C4-2B (cell line): ENCODE results near the gene PPP1R1C.

Source experiments
- H3K27ac ChIP-seq: fragments of 450-650 bp; 2 replicates; pipeline ENCODE4 v1.5.1; 2017
- ZFX ChIP-seq: fragments of 450-650 bp; IDR thresholded peaks from 2 replicates; pipeline ENCODE4 v1.6.1; 2017
- TF ChIP-seq, protein P1 (sequence below): fragments of 450-650 bp; conservative IDR thresholded peaks from 2 replicates; pipeline ENCODE4 v1.5.1; 2017; ENCODE audit warnings: mild to moderate bottlenecking

PPP1R1C gene

DNA sequence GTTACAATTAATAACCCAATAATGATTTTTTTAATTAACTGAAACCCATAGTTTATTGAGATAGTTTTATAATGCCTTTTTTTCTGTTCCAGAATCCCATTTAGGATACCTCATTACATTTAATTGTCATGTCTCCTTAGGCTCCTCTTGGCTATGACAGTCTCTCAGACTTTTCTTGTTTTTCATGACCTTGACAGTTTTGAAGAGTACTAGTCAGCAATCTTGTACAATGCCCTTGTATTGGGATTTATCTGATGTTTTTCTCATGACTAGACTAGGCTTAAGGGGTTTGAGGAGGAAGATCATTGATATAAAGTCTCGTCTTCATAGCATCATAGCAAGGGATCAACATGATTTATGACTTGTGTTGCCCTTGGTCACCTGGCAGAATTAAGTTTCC lies 72.4 kb downstream of the PPP1R1C start:
- no peak overlapping the region for H3K27ac ChIP-seq
- TF ChIP-seq, protein P1, sequence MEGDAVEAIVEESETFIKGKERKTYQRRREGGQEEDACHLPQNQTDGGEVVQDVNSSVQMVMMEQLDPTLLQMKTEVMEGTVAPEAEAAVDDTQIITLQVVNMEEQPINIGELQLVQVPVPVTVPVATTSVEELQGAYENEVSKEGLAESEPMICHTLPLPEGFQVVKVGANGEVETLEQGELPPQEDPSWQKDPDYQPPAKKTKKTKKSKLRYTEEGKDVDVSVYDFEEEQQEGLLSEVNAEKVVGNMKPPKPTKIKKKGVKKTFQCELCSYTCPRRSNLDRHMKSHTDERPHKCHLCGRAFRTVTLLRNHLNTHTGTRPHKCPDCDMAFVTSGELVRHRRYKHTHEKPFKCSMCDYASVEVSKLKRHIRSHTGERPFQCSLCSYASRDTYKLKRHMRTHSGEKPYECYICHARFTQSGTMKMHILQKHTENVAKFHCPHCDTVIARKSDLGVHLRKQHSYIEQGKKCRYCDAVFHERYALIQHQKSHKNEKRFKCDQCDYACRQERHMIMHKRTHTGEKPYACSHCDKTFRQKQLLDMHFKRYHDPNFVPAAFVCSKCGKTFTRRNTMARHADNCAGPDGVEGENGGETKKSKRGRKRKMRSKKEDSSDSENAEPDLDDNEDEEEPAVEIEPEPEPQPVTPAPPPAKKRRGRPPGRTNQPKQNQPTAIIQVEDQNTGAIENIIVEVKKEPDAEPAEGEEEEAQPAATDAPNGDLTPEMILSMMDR, result no peak
- TF ChIP-seq ZFX, result no peak

DNA sequence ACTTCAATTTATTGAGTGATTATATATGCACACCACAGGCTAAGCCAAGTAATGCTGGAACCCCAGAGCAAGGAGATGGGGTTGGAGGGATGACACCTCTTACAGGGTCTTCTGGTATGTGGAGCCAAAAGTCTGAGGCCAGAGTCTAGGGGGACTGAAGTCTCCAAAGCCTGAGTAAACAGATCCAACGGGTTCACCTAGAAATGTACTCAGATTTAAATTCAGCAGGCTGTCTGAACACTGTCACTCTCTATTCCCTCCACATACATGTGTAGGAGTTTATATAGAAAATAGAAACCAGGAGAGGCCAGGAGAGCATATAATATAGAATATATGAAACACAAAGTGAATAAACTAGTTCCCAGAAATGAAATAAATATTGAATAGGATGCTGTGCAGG lies 76.1 kb downstream of the PPP1R1C start:
- no peak overlapping the region for H3K27ac ChIP-seq
- TF ChIP-seq, protein P1, result no peak
- TF ChIP-seq ZFX, result no peak

DNA sequence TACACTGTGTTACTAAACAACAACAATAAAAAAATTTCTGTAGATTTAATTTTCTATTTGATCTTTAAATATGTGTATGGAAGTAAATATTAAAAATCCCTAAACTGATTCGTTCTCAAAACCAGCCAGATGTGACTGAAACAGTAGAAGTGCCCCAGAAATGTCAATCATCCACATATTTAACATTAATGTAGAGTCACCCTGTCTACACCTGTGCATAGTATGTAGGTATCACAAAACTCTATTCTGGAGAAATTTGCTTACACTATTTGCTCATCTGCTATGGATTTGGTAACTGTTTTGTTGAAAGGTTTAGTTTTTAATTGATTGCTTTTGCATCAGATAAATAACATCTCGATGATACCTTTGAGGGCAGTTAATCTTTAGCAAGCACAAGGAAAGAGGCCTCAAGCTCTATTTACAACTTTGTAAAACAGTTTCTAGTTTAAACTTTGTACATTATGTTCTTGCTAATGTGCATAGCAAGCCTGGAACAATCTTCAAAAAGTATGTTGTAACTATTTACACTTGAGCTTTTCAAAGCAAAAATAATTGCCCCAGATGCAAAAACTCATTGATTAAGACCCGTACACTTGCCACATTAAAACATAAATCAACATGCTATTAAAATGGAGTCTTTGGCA lies 76.8 kb downstream of the PPP1R1C start:
- no peak overlapping the region for H3K27ac ChIP-seq
- TF ChIP-seq ZFX, result no peak
- TF ChIP-seq, protein P1, result no peak

DNA sequence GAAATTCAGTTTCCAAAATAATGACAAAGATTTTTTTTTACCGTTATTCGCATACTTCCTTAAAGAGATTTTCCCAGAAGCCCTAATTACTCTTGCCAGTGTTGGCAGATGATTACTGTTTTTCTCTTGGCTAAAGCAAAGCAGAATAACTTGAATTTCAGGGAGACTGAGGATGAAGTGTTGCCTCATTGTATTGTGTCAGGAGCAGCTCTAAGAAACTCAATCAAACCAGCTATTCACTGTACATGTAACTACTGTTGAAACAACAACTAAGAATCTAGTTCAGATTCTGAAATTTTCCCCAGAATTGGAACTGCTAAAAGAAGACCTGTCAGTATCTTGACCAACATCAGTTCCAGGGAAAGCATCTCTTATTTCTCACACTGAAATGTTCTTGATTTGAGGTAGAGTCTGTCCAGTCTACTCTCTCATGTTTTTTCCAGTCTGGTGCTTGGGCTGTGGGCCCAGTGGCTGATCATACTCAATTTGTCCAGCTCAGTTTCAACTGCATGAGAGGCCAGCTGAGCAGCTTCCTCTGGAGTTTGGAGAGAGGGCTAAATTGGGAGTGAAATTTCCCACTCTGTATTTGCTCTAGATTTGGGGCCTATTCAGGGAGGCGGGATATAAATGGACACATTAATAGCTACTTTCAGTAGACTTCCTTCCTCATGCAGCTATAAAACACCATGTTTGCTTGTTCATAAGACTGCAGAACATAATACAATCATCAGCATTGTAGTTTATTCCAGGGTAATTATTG lies 78.5 kb downstream of the PPP1R1C start:
- TF ChIP-seq ZFX, result no peak
- TF ChIP-seq, protein P1, result no peak
- no peak overlapping the region for H3K27ac ChIP-seq

DNA sequence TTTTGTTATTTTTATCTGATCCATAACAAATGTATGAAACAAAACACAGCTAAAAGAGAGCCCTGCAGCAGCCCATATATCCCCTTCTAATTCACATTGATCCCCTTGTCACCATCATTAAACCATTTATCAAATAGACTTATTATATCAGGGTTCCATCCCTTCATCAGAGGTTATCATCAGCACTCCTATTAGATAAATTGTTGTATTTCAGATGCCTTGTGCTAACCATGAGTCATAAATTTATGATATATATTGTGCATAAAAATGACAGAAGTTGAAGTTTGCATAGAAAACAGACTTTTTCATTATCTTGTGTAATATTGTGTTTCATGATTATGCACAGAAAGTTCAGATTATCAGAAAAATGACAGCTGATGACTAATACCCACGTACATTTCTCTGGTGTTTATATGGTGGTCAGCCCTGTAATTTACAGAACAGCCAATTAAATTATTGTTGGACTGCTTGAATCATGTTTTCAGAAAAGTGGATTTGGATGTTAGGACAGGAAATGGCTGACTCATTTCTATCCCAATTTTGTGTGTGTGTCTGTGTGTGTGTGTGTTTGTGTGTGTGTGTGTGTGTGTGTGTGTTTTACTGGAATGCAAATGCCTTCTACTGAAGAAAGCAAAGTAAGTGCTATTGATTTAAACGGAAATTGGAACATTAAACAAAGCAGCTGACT lies 80.9 kb downstream of the PPP1R1C start:
- no peak overlapping the region for H3K27ac ChIP-seq

DNA sequence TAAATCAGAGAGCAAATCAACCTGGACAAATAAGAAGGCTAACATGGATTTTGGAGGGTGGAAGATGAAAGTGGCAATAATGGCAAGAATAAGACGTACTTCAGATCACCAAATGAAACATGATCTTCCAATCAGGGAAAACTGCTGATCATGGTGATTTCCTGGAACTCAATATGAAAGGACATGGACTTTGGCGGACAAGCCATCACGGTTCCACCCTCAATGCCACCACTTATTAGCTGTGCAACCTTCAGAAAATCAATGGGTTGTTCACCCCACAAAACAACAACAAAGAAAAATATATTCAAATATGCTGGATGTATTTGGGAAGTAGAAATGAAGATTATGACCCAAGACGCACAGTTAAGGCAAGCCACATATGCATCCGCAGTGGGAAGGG lies 81.7 kb downstream of the PPP1R1C start:
- no peak overlapping the region for H3K27ac ChIP-seq
- TF ChIP-seq, protein P1, result no peak
- TF ChIP-seq ZFX, result no peak

More for the DNA sequence above, 80.9 kb downstream of the PPP1R1C start:
- TF ChIP-seq, protein P1, result no peak
- TF ChIP-seq ZFX, result no peak

DNA sequence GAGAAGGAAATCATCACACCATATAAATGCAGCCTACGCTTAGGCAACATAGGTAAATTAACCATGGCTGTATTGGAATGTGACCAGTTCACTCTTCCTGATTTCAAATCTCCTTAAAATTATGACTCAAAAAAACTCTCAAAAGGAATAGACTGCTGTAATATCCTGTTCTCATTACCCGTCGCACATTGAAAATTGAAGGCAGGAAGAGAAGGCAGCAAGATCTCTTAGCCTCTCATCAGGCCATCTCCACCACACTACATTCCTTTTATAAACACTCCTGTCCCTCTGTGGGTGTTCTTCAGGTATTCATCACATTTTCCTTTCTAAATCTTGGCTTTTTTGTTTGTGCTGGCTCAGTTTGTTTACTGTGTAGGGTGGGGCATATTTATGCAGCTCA lies 83.2 kb downstream of the PPP1R1C start:
- no peak overlapping the region for H3K27ac ChIP-seq

More for the DNA sequence above, 83.2 kb downstream of the PPP1R1C start:
- TF ChIP-seq, protein P1, result no peak
- TF ChIP-seq ZFX, result no peak
